HepG2 (cell line): ENCODE measurements around the gene TCFL5. TPM values are rescaled to one million over a fixed set of nuclear protein-coding genes. Genes with fewer than 3 reads are reported as not detected.

Source experiments
- AGO2 ChIP-seq: fragments of 200-400 bp; formaldehyde crosslinking; optimal IDR thresholded peaks from 2 replicates; pipeline ENCODE3; 2017; ENCODE audit warnings: mild to moderate bottlenecking, low read depth, low read length, moderate library complexity
- CC2D1A ChIP-seq: sonication (generic); formaldehyde crosslinking; IDR thresholded peaks from 2 replicates; pipeline ENCODE4 v1.8.1; 2023; ENCODE audit warnings: mild to moderate bottlenecking, missing genetic modification reagents
- GFI1 ChIP-seq: sonication (generic); formaldehyde crosslinking; IDR thresholded peaks from 2 replicates; pipeline ENCODE4 v1.5.0; 2020; ENCODE audit warnings: missing genetic modification reagents, mild to moderate bottlenecking, borderline replicate concordance
- MED13 ChIP-seq: sonication (generic); formaldehyde crosslinking; IDR thresholded peaks from 2 replicates; pipeline ENCODE4 v1.5.0; 2020; ENCODE audit warnings: missing genetic modification reagents
- MTA3 ChIP-seq: sonication (generic); formaldehyde crosslinking; IDR thresholded peaks from 2 replicates; pipeline ENCODE4 v1.4.0; 2020; ENCODE audit warnings: missing genetic modification reagents
- NPAS2 ChIP-seq: sonication (generic); formaldehyde crosslinking; IDR thresholded peaks from 2 replicates; pipeline ENCODE4 v1.8.0; 2022; ENCODE audit warnings: mild to moderate bottlenecking, missing genetic modification reagents, borderline replicate concordance
- RBFOX2 ChIP-seq: fragments of 200-400 bp; formaldehyde crosslinking; IDR thresholded peaks from 2 replicates; pipeline ENCODE4 v1.6.1; 2017; ENCODE audit warnings: low read depth, mild to moderate bottlenecking, low read length
- TAF1 ChIP-seq: sonication (generic); formaldehyde crosslinking; IDR thresholded peaks from 2 replicates; pipeline ENCODE4 v1.4.0; 2020; ENCODE audit warnings: missing genetic modification reagents
- ZBTB38 ChIP-seq: sonication (generic); formaldehyde crosslinking; IDR thresholded peaks from 2 replicates; pipeline ENCODE4 v1.5.1; 2020; ENCODE audit warnings: mild to moderate bottlenecking, missing genetic modification reagents
- ZNF329 ChIP-seq: sonication (generic); formaldehyde crosslinking; IDR thresholded peaks from 2 replicates; pipeline ENCODE4 v1.9.0; 2021; ENCODE audit warnings: low read depth, mild to moderate bottlenecking, missing genetic modification reagents
- ZNF629 ChIP-seq: sonication (generic); formaldehyde crosslinking; conservative IDR thresholded peaks from 2 replicates; pipeline ENCODE4 v1.5.0; 2020; ENCODE audit warnings: missing genetic modification reagents
- polyA plus RNA-seq, 8 experiments: library from polyadenylated mRNA; depleted of rRNA in 3 of 8; stranded (reverse) in 7 of 8; unstranded in 1 of 8; fragments of >200 nt; fragmentation: Illumina TruSeq in 4 of 8; extraction: Trizol in 4 of 8; gene quantifications; 2 replicates each; pipeline versions ENCODE4 v1.2.1 to v1.2.3, GENCODE V29; 2011 to 2016; ENCODE audit warnings: low read depth in 4 of 8, missing spikeins in 1 of 8, mixed read lengths in 1 of 8; ENCODE audit not compliant: insufficient read depth in 1 of 8
- total RNA-seq, 5 experiments: library from RNA; depleted of rRNA; stranded (reverse); fragments of >200 nt; fragmentation: Illumina TruSeq; extraction: Trizol; gene quantifications; 2 replicates each; pipeline ENCODE4 v1.2.3, GENCODE V29; 2016; ENCODE audit warnings: low read depth in 1 of 5
- TF ChIP-seq, protein P1 (sequence below): sonication (generic); formaldehyde crosslinking; IDR thresholded peaks from 2 replicates; pipeline ENCODE4 v1.9.0; 2022; ENCODE audit warnings: missing genetic modification reagents, mild to moderate bottlenecking, borderline replicate concordance
- TF ChIP-seq, protein P2 (sequence below): sonication (generic); formaldehyde crosslinking; IDR thresholded peaks from 2 replicates; pipeline ENCODE4 v1.4.0; 2020; ENCODE audit warnings: missing genetic modification reagents
- TF ChIP-seq, protein P3 (sequence below): IDR thresholded peaks from 2 replicates; pipeline ENCODE4 v1.6.1; 2016; ENCODE audit warnings: low read depth, control low read depth
- TF ChIP-seq, protein P4 (sequence below): sonication (generic); formaldehyde crosslinking; IDR thresholded peaks from 2 replicates; pipeline ENCODE4 v1.5.0; 2020; ENCODE audit warnings: mild to moderate bottlenecking, missing genetic modification reagents, borderline replicate concordance

TCFL5 gene
- total and polyA plus RNA-seq, 2 of the 13 experiments (the other 11 are each of a cell fraction or from before 2014, with no cell fraction given) = 14.8 to 20.0 TPM

DNA sequence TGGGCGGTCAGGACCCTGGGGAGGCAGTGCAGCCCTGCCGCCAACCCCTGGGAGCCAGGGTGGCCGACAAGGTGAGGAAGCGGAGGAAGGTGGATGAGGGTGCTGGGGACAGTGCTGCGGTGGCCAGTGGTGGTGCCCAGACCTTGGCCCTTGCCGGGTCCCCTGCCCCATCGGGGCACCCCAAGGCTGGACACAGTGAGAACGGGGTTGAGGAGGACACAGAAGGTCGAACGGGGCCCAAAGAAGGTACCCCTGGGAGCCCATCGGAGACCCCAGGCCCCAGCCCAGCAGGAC, 48.8 kb downstream of the TCFL5 start (continued):
- TF ChIP-seq, protein P1, sequence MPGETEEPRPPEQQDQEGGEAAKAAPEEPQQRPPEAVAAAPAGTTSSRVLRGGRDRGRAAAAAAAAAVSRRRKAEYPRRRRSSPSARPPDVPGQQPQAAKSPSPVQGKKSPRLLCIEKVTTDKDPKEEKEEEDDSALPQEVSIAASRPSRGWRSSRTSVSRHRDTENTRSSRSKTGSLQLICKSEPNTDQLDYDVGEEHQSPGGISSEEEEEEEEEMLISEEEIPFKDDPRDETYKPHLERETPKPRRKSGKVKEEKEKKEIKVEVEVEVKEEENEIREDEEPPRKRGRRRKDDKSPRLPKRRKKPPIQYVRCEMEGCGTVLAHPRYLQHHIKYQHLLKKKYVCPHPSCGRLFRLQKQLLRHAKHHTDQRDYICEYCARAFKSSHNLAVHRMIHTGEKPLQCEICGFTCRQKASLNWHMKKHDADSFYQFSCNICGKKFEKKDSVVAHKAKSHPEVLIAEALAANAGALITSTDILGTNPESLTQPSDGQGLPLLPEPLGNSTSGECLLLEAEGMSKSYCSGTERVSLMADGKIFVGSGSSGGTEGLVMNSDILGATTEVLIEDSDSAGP (CRISPR knock-in tag) = 0 out of 2 replicates have a peak, but pooled peaks have one; percentile 29
- TF ChIP-seq CC2D1A (CRISPR knock-in tag) (no peak), TAF1 (CRISPR knock-in tag) (no peak), MED13 (no peak), ZNF329 (no peak), AGO2 (peak; percentile 15), GFI1 (no peak), ZBTB38 (CRISPR knock-in tag) (0 out of 2 replicates have a peak, but pooled peaks have one; percentile 38), NPAS2 (no peak), RBFOX2 (peak; percentile 72), MTA3 (CRISPR knock-in tag) (no peak), ZNF629 (CRISPR knock-in tag) (no peak)
- TF ChIP-seq, protein P2, sequence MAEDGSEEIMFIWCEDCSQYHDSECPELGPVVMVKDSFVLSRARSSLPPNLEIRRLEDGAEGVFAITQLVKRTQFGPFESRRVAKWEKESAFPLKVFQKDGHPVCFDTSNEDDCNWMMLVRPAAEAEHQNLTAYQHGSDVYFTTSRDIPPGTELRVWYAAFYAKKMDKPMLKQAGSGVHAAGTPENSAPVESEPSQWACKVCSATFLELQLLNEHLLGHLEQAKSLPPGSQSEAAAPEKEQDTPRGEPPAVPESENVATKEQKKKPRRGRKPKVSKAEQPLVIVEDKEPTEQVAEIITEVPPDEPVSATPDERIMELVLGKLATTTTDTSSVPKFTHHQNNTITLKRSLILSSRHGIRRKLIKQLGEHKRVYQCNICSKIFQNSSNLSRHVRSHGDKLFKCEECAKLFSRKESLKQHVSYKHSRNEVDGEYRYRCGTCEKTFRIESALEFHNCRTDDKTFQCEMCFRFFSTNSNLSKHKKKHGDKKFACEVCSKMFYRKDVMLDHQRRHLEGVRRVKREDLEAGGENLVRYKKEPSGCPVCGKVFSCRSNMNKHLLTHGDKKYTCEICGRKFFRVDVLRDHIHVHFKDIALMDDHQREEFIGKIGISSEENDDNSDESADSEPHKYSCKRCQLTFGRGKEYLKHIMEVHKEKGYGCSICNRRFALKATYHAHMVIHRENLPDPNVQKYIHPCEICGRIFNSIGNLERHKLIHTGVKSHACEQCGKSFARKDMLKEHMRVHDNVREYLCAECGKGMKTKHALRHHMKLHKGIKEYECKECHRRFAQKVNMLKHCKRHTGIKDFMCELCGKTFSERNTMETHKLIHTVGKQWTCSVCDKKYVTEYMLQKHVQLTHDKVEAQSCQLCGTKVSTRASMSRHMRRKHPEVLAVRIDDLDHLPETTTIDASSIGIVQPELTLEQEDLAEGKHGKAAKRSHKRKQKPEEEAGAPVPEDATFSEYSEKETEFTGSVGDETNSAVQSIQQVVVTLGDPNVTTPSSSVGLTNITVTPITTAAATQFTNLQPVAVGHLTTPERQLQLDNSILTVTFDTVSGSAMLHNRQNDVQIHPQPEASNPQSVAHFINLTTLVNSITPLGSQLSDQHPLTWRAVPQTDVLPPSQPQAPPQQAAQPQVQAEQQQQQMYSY (CRISPR knock-in tag) = no peak
- TF ChIP-seq, protein P3, sequence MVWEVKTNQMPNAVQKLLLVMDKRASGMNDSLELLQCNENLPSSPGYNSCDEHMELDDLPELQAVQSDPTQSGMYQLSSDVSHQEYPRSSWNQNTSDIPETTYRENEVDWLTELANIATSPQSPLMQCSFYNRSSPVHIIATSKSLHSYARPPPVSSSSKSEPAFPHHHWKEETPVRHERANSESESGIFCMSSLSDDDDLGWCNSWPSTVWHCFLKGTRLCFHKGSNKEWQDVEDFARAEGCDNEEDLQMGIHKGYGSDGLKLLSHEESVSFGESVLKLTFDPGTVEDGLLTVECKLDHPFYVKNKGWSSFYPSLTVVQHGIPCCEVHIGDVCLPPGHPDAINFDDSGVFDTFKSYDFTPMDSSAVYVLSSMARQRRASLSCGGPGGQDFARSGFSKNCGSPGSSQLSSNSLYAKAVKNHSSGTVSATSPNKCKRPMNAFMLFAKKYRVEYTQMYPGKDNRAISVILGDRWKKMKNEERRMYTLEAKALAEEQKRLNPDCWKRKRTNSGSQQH (CRISPR knock-in tag) = no peak
- TF ChIP-seq, protein P4, sequence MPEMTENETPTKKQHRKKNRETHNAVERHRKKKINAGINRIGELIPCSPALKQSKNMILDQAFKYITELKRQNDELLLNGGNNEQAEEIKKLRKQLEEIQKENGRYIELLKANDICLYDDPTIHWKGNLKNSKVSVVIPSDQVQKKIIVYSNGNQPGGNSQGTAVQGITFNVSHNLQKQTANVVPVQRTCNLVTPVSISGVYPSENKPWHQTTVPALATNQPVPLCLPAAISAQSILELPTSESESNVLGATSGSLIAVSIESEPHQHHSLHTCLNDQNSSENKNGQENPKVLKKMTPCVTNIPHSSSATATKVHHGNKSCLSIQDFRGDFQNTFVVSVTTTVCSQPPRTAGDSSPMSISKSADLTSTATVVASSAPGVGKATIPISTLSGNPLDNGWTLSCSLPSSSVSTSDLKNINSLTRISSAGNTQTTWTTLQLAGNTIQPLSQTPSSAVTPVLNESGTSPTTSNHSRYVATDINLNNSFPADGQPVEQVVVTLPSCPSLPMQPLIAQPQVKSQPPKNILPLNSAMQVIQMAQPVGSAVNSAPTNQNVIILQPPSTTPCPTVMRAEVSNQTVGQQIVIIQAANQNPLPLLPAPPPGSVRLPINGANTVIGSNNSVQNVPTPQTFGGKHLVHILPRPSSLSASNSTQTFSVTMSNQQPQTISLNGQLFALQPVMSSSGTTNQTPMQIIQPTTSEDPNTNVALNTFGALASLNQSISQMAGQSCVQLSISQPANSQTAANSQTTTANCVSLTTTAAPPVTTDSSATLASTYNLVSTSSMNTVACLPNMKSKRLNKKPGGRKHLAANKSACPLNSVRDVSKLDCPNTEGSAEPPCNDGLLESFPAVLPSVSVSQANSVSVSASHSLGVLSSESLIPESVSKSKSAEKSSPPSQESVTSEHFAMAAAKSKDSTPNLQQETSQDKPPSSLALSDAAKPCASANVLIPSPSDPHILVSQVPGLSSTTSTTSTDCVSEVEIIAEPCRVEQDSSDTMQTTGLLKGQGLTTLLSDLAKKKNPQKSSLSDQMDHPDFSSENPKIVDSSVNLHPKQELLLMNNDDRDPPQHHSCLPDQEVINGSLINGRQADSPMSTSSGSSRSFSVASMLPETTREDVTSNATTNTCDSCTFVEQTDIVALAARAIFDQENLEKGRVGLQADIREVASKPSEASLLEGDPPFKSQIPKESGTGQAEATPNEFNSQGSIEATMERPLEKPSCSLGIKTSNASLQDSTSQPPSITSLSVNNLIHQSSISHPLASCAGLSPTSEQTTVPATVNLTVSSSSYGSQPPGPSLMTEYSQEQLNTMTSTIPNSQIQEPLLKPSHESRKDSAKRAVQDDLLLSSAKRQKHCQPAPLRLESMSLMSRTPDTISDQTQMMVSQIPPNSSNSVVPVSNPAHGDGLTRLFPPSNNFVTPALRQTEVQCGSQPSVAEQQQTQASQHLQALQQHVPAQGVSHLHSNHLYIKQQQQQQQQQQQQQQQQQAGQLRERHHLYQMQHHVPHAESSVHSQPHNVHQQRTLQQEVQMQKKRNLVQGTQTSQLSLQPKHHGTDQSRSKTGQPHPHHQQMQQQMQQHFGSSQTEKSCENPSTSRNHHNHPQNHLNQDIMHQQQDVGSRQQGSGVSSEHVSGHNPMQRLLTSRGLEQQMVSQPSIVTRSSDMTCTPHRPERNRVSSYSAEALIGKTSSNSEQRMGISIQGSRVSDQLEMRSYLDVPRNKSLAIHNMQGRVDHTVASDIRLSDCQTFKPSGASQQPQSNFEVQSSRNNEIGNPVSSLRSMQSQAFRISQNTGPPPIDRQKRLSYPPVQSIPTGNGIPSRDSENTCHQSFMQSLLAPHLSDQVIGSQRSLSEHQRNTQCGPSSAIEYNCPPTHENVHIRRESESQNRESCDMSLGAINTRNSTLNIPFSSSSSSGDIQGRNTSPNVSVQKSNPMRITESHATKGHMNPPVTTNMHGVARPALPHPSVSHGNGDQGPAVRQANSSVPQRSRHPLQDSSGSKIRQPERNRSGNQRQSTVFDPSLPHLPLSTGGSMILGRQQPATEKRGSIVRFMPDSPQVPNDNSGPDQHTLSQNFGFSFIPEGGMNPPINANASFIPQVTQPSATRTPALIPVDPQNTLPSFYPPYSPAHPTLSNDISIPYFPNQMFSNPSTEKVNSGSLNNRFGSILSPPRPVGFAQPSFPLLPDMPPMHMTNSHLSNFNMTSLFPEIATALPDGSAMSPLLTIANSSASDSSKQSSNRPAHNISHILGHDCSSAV (CRISPR knock-in tag) = no peak
